PFSK-1 (cell line): ENCODE measurements around the gene ARMC3.

ENCODE experiments used
- POLR2AphosphoS5 ChIP-seq: IDR thresholded peaks from 2 replicates; pipeline ENCODE4 v1.6.1; 2012; ENCODE audit warnings: low read depth, mild to moderate bottlenecking, control low read depth, low read length, moderate library complexity
- SIN3A ChIP-seq: IDR thresholded peaks from 2 replicates; pipeline ENCODE4 v1.6.1; 2012; ENCODE audit warnings: mild to moderate bottlenecking, low read length, moderate library complexity, borderline replicate concordance; ENCODE audit not compliant: insufficient read depth
- TF ChIP-seq, protein P1 (sequence below), 2 experiments: IDR thresholded peaks; 2 replicates each; pipeline versions ENCODE4 v1.6.1 to v1.8.0; 2011 to 2012; ENCODE audit warnings: low read depth in 2 of 2, low read length in 2 of 2, control low read depth in 1 of 2, inconsistent platforms in 1 of 2, mild to moderate bottlenecking in 1 of 2, moderate library complexity in 1 of 2; ENCODE audit not compliant: insufficient read depth in 1 of 2

DNA sequence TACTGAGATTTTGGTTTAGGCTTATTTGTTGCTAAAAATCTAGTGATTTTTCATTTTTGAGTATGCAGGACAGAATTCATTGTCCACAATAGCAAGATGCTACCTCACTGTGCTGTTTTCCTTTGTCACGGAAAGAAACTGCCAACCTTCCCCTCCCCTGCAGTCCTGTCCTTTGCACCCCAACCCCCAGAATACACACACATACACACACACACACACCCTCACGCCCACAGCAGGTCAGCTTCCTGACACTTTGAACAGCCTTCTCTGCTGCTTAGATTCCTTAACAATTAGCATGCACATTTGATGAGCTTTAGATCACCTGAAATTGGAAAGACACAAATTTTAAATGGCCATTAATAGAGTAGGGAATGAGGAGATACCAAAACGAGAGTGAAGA, 32.1 kb downstream of the ARMC3 start:
- TF ChIP-seq SIN3A (no peak), POLR2AphosphoS5 (no peak)
- TF ChIP-seq, protein P1, sequence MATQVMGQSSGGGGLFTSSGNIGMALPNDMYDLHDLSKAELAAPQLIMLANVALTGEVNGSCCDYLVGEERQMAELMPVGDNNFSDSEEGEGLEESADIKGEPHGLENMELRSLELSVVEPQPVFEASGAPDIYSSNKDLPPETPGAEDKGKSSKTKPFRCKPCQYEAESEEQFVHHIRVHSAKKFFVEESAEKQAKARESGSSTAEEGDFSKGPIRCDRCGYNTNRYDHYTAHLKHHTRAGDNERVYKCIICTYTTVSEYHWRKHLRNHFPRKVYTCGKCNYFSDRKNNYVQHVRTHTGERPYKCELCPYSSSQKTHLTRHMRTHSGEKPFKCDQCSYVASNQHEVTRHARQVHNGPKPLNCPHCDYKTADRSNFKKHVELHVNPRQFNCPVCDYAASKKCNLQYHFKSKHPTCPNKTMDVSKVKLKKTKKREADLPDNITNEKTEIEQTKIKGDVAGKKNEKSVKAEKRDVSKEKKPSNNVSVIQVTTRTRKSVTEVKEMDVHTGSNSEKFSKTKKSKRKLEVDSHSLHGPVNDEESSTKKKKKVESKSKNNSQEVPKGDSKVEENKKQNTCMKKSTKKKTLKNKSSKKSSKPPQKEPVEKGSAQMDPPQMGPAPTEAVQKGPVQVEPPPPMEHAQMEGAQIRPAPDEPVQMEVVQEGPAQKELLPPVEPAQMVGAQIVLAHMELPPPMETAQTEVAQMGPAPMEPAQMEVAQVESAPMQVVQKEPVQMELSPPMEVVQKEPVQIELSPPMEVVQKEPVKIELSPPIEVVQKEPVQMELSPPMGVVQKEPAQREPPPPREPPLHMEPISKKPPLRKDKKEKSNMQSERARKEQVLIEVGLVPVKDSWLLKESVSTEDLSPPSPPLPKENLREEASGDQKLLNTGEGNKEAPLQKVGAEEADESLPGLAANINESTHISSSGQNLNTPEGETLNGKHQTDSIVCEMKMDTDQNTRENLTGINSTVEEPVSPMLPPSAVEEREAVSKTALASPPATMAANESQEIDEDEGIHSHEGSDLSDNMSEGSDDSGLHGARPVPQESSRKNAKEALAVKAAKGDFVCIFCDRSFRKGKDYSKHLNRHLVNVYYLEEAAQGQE (IDR thresholded peaks at IDR 0.05; ENCODE audit: insufficient read depth in 1 of 2, low read depth in 2 of 2, low read length in 2 of 2): no peak
